HG03196 (cell line): ENCODE measurements around the gene ADGRV1.

Experiments
- ATAC-seq: cut with Tn5 transposase; IDR thresholded peaks from one replicate; pipeline ENCODE4 v1.9.1; 2021; ENCODE audit not compliant: unreplicated experiment

ADGRV1 gene

GRCh38 chr5:91092859-91093783, 534.5 kb downstream of the ADGRV1 start:
- ATAC-seq = no peak

DNA sequence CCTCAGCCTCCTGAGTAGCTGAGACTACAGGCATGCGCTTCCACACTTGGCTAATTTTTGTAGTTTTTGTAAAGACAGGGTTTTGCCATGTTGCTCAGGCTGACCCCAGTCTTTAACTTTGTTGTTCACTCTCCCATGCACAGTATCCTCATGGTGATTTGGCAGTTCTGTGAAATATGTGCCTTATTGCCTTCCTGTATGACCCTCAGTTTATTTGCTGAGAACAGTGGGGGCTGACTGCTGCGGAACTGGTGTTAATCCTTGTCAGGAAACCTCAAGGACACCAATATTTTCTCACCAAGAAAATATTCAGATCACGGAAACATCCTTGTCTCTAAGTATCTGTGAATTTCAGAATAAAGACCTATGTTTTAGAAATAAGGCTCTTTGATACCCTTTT, 536.7 kb downstream of the ADGRV1 start:
- no peak for ATAC-seq

GRCh38 chr5:91095786-91096385, 537.3 kb downstream of the ADGRV1 start:
- no peak for ATAC-seq

- ATAC-seq = no peak
Observed at GRCh38 chr5:91098541-91098940, 539.9 kb downstream of the ADGRV1 start.

GRCh38 chr5:91101600-91102379, 543.2 kb downstream of the ADGRV1 start:
- ATAC-seq = peak; percentile 97

DNA sequence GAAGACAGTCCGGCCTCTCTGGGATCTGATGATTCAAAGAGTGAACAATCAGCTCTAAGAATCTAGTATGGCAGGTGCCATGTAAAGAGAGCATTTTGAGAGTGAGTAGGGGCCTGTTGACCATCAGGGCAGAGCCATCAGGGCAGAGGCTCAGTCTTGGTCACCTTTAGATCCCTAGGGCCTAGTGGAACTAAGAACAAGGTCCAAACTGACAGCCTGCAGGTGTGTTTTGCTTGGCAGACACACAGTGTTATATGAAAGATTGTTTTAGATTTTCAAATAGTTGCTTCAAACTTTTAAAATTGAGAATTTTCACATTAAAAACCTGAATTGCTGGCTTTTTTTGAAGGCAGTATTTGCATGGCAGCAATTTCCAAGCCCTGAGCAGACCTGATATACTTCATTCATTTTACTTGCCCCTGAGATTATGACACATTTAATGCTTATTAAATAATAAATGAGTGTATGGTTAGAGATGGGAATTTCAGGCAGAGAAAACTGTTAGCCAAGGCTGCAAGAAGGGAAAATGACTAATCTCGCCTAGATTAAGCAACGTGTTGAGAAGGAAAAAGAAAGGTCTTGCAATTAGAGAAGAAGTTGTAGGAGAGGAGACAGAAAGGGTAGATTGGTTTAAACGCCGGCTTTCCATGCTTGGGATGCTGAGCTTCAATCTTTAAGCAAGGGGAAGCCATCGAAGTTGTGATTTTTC, 544.9 kb downstream of the ADGRV1 start:
- no peak for ATAC-seq

DNA sequence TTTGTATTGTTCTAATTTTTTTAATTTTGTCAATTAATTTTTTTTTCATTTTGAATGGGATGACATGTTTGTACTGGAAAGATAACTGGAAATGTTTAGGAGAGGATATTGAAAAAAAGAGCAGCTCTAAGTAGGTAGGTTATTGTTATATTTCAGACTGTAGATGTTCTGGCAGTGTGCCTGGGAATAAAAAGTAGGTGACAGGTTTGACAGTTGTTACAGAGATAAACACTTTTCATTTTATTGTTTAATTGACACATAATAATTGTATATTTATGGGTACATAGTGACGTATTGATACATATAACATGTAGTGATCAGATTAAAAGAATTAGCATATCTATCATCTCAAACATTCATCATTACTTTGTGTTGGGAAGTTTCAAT, 545.5 kb downstream of the ADGRV1 start:
- no peak for ATAC-seq

- ATAC-seq = no peak
Observed at GRCh38 chr5:91106842-91107511, 548.4 kb downstream of the ADGRV1 start.

DNA sequence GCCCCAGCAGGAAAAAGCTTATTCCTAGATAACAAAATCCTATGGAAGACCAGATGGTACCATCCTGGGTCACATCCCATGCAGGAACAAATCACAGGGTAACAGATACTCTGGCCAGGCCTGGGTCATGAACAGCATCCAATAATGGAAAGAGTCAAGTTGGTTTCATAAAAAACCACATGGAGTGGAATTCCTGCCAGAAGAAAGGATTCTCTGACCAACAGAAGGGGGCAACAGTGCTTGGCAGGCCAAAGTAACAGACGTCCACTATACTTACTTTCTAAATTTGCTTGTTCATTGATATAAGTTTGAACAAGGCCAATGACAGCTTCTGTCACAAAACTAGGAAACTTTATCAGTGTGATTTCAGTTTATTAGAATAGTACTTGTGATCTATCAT, 551.0 kb downstream of the ADGRV1 start:
- no peak for ATAC-seq

DNA sequence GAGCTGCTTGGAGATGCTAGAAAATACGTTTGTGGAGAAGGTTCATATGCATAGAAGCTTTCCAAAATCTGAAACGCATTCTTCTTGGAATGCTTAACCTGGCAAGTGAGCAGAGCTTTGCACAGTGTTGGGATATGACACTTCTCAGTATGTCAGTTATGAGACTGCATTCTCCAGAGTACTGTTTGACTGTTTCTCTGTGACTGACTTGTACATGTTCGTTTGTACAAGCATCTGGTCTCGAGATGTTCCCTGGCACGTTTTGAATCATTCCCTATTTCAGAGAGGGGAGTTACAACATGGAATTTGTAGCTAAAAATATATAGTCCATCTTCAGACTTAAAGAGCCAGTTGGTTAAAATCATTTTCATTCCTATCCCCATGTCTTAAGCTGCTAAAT, 552.1 kb downstream of the ADGRV1 start:
- no peak for ATAC-seq

DNA sequence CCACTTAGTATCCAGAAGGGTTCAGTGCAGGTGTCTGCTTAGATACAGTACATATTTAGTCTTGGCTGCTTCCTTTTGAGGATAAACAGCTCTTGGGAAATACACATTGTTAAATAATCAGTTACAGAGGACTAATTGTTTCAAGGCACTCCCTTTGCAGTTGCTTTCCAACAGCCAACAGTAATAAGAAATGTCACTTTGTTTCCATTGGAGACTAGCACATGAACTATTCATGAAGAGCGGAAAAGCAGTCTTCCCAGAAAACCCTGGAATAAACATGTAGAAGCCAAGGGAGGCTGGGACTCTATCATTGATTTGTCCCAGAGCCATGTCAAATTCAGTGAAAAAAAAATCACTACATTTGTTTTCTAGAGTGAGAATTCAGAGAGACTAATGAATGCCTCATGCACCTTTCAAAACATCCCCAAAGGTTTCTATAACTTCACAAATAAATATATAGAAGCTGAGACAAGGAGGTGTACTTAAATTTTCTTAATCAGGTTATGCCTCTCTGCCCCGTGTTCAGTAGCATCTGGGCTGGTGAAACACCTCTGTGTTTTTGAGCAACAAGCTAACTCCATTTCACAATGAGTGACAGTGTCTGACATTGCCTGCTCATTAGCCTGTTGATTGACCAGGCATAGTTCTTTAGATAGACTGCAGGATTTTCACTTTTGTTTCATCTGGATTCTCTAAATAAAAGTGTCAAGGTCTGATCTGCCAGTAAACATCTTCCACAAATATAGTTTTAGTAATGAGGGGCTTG, 553.1 kb downstream of the ADGRV1 start:
- ATAC-seq = no peak

GRCh38 chr5:91114658-91115057, 556.1 kb downstream of the ADGRV1 start:
- no peak for ATAC-seq

DNA sequence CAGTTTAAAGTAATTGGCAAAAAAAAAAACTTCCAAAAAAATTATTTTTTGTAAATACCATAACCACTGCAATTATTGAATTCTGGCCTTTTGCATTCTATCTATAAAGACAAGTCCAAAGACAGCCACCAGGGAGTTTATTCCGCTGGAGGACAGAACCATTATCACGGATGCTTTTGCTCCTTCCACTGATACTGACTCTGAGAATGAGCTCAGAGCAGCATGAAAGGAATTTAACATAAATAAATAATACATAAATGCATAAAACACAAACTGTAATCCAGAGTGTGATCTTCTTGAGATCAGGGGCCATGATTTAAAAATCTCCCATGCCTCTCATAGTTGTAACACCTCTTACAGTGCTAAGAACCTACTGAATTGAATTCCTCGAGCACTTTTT, 559.8 kb downstream of the ADGRV1 start:
- ATAC-seq = no peak

DNA sequence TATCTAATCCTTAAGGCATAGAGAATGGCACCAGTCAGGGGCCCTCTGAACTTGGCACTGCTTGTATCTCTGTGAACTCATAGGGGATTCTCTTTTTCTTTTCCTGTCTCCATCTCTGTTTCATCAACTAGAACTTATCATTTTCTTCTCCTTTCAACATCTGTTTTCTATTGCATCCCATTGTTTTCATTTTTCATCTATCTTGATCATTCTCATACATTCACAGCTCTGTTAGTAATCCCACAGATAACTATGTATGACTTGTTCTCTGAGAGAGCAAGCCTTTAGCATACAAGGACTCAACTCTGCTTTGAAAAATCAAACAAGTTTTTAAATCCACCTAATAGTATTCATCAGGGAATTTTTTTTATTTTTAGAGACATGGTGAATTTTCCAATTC, 560.2 kb downstream of the ADGRV1 start:
- ATAC-seq = no peak

DNA sequence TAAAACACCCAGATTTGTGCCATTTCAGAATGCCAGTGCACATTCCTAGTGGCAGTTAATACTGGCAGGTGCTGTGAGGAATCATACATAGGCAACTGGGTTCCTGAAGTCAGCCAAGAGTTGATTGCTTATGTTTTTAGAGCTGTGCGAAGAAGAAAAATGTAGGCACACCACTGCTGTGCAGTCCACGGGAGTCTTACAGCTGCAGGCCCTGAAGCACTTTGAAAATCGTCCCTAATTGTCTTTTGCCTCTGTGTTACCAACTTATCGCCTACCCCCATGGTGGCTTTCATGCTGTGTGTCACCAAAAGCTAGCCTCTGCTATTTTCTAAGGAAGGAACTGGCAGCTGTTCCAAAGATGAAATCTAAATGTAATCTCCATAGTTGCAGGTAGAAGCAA, 560.6 kb downstream of the ADGRV1 start:
- no peak for ATAC-seq

- ATAC-seq = no peak
Observed at GRCh38 chr5:91119981-91120850, 561.6 kb downstream of the ADGRV1 start.

DNA sequence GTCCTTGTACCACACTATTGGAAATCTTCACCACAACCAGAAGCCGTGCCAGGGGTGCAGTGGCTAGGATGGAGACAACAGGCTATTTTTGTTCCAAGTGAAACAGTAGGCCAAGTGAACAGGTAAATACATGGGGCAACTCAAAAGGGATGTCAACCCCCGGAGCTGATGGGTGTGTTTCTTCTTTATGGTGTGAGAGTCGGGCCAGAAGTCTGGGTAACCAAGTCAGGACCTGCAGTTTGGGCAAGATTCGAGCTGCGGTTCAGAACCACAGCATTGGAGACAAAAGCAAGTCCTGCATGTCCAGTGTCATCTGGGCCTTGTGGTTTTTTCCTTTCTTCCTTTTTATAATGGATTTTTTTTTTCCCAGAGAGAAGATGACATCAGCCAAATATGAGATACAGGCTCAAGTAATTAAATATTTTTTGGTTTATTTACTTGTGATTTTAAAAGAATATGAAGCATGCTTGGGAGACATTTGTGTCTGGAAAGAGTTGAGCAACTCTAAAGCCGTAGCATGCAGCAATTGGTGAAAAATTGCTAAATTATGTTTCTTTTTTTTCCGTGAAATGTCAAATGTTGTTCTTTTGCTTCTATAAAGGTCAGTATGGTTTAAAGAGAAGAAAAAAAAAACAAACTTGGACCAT, 562.9 kb downstream of the ADGRV1 start:
- ATAC-seq = no peak

DNA sequence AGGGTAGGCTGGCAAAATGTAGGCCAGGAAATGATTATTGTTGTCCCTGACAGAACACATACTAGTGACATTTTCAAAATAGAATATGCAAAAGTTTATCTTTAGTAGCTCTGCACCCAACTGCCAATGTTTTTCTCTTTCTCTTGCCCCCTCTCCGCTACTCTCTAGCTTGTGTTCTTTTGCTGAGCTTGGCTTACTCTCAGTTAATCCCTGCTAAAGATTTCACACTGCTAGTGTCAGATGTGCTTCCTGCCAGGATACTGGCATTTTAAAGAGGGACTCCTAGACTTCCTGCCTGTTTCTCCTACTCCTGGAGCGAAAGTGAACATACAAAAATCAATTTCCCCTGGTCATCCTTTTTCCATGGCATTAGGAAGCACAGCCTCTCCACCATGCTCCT, 564.1 kb downstream of the ADGRV1 start:
- no peak for ATAC-seq
